H9 (cell line): ENCODE results near the gene NPIPA1. TPM values are rescaled to one million over a fixed set of nuclear protein-coding genes. Genes with fewer than 3 reads are reported as not detected.

Experiments used
- microRNA-seq: library from miRNA; unstranded; fragments of <30 nt; microRNA quantifications from one replicate; pipeline ENCODE4, GENCODE V29; 2020; ENCODE audit warnings: borderline microRNAs expressed
- total RNA-seq: library from RNA; stranded (reverse); gene quantifications from 2 replicates; pipeline ENCODE4 v1.2.1, GENCODE V29; 2021

The NPIPA1 gene
- total RNA-seq, 1 experiment from 2014 or later = 130 TPM

Small RNAs within 50 kb of the gene (microRNA-seq; reads per million reads assigned to microRNA genes)
- gene MIR3180-1 (not detected), gene MIR3670-1 (not detected), gene MIR6511A1 (not detected), gene MIR6770-1 (not detected)

Other genes starting within 250 kb of the NPIPA1 start
- 1.0 and 2.2 TPM in 2 replicates for gene PLA2G10, start 243.1 kb upstream of the NPIPA1 start, total RNA-seq
- 1.1 and 1.3 TPM in 2 replicates for gene NPIPA3, start 234.0 kb upstream of the NPIPA1 start, total RNA-seq
- gene NPIPA2, start 194.9 kb upstream of the NPIPA1 start, total RNA-seq = 15.8 and 16.6 TPM in 2 replicates
- gene NOMO1, start 103.7 kb upstream of the NPIPA1 start, total RNA-seq = 102 and 104 TPM in 2 replicates
- gene PDXDC1, start 37.6 kb downstream of the NPIPA1 start, total RNA-seq = 106 and 112 TPM in 2 replicates
- 38.8 and 39.1 TPM in 2 replicates for gene NTAN1, start 118.6 kb downstream of the NPIPA1 start, total RNA-seq
- 40.9 and 44.3 TPM in 2 replicates for gene RRN3, start 156.8 kb downstream of the NPIPA1 start, total RNA-seq